ENCODE results near the gene LSM3.

DNA sequence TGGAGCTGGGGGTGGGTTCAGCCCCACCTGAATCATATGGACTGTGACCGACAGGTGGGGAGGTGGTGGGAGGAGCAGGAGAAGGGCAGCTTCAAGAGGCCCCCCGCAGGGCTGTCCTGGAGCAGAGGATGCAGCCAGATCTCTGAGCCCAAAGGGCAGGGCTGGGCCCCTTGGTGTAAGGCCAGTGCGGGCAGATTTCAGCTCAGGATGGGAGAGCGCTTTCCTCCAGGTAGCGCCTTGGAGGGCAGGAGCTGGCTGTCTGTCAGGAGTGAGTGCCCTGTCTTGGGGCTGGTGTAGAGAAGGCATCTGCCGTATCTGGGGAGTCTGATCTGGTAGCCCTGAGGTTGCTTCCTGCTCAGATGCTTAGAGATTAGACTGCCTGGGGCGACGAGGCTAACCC is 46.5 kb upstream of the LSM3 start:
- TF ChIP-seq POLR2AphosphoS5 (IDR thresholded peaks at IDR 0.05; ENCODE audit: low read depth, low read length) = no peak
- TF ChIP-seq, protein P1, sequence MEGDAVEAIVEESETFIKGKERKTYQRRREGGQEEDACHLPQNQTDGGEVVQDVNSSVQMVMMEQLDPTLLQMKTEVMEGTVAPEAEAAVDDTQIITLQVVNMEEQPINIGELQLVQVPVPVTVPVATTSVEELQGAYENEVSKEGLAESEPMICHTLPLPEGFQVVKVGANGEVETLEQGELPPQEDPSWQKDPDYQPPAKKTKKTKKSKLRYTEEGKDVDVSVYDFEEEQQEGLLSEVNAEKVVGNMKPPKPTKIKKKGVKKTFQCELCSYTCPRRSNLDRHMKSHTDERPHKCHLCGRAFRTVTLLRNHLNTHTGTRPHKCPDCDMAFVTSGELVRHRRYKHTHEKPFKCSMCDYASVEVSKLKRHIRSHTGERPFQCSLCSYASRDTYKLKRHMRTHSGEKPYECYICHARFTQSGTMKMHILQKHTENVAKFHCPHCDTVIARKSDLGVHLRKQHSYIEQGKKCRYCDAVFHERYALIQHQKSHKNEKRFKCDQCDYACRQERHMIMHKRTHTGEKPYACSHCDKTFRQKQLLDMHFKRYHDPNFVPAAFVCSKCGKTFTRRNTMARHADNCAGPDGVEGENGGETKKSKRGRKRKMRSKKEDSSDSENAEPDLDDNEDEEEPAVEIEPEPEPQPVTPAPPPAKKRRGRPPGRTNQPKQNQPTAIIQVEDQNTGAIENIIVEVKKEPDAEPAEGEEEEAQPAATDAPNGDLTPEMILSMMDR (IDR thresholded peaks at IDR 0.05) = no peak
- TF ChIP-seq SIN3A (IDR thresholded peaks at IDR 0.05; ENCODE audit: borderline replicate concordance, insufficient read depth, low read depth, low read length) = no peak
- no peak for TF ChIP-seq REST (IDR thresholded peaks at IDR 0.05; ENCODE audit: insufficient read depth in 1 of 2, low read depth in 2 of 2, low read length in 1 of 2)
- TF ChIP-seq TCF7L2 (IDR thresholded peaks at IDR 0.05; ENCODE audit: low read depth, low read length) = no peak
